ENCODE results near the gene IL1RAP.

Gene IL1RAP

DNA sequence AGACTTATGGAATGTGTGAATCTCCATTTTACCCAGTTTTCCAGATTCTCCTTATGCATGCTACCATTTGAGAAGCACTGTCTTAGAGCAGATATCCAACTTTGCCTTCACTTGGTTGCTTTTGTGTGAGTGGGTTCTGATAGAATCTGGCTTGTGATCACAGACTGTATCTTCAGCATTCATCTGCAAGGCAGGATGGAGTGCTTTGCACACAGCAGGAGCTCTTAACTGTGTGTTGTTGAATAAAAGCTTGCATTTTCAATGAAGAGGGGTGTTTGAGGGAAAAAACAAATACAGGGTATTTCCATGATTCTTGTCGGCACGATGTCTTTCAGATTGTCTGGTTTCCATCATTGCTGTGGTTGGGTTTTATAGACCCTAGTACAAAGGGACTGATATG is 24.4 kb downstream of the IL1RAP start:
- in situ Hi-C loops (cut with MboI; ENCODE audit: low sequenced_read_pairs) = no loop called here

- in situ Hi-C loops (cut with MboI; ENCODE audit: low sequenced_read_pairs) = no loop called here
Observed at GRCh38 chr3:190539526-190539925, 25.6 kb downstream of the IL1RAP start.

- in situ Hi-C loops (cut with MboI; ENCODE audit: low sequenced_read_pairs) = no loop called here
Observed at GRCh38 chr3:190541008-190541407, 27.1 kb downstream of the IL1RAP start.

GRCh38 chr3:190541560-190541959 is 27.7 kb downstream of the IL1RAP start:
- in situ Hi-C loops (cut with MboI; ENCODE audit: low sequenced_read_pairs) = no loop called here

DNA sequence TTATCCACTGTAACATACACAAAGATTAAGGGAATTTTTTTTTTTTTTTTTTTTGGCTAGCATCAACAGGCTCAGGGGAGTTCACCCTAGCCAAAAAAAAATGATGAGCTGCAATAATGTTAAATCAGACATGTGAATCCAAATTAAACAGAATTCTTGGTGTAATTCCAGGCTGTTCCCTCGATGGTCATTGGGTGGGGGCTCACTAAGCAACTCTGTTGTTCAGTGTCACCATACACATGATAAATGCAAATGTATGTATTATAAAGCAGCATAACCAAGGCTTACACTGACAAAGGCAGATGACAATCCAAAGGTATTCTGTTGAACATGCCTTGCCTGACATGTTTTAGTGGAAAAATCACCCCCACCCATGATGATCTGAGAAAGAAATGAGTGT is 29.0 kb downstream of the IL1RAP start:
- in situ Hi-C loops (cut with MboI; ENCODE audit: low sequenced_read_pairs) = no loop called here

DNA sequence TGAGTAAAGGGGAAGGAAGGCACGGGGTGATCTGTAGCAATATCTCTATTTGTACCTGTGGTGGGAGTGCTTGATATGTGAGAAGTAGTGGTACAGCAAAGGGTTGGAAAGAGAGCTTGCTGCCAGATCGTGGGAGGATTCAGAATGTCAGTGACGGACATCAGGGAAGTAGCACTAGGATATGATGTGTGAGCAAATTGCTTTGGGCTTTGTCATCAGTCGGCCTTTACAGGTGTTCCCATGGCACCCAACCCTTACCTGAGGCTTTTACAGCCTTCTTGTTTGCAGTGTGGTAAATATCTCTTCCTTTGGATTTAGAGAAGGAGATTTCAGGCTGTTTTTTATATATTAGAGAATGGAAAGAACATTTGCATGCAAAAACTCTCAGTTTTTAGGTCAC is 29.8 kb downstream of the IL1RAP start:
- in situ Hi-C loops (cut with MboI; ENCODE audit: low sequenced_read_pairs) = no loop called here

DNA sequence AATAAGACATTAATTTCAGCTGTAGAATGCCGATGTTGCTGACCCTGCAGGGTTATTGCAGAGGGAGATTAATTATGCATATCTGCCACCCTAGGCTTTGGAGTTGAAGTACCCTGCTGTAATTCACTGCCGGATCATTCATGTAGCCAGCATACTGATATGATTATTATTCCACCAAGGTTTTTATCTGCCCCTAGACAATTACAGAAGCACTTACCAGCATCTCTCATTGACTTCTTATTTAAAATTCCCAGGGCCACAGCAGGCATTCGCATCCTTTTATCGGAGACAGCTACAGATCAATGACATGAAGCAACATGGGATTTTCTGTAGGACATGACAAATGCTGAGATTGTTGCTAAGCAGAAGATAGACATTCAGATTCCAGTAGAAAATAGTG is 31.3 kb downstream of the IL1RAP start:
- in situ Hi-C loops (cut with MboI; ENCODE audit: low sequenced_read_pairs) = no loop called here

- in situ Hi-C loops (cut with MboI; ENCODE audit: low sequenced_read_pairs) = no loop called here
Observed at GRCh38 chr3:190546881-190547510, 33.1 kb downstream of the IL1RAP start.

DNA sequence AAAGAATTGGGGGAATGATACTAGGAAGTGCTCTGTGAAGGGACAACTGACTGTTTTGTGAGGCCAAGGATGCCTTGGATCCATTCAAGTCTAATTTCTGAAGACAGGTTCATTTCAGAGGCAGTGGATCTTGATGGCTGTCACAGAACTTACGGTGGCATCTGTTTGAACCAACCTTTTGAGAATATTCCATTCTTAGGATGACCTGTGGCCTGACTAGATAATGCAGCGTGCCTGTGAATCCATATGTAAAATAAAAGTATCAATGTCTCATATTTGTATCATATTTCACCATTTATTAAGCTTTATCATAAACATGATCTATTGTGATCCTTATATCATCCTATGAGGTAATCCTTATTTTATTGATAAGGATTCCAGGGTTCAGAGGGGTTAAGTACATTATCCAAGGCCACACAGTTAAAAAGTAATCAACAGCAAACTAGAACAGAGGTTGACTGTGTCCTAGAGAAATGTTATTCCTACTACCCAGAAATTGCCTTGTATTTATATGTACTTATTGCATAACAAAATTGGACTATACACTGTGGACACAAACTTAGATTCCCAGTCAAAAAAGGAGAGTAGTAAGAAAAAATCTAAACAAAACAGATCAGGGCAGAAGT is 34.3 kb downstream of the IL1RAP start:
- in situ Hi-C loops (cut with MboI; ENCODE audit: low sequenced_read_pairs) = no loop called here

GRCh38 chr3:190552021-190552420 is 38.1 kb downstream of the IL1RAP start:
- in situ Hi-C loops (cut with MboI; ENCODE audit: low sequenced_read_pairs) = no loop called here

GRCh38 chr3:190552969-190553759 is 39.3 kb downstream of the IL1RAP start:
- in situ Hi-C loops (cut with MboI; ENCODE audit: low sequenced_read_pairs) = no loop called here

GRCh38 chr3:190554197-190554596 is 40.3 kb downstream of the IL1RAP start:
- in situ Hi-C loops (cut with MboI; ENCODE audit: low sequenced_read_pairs) = no loop called here

- in situ Hi-C loops (cut with MboI; ENCODE audit: low sequenced_read_pairs) = no loop called here
Observed at GRCh38 chr3:190556351-190556750, 42.5 kb downstream of the IL1RAP start.

DNA sequence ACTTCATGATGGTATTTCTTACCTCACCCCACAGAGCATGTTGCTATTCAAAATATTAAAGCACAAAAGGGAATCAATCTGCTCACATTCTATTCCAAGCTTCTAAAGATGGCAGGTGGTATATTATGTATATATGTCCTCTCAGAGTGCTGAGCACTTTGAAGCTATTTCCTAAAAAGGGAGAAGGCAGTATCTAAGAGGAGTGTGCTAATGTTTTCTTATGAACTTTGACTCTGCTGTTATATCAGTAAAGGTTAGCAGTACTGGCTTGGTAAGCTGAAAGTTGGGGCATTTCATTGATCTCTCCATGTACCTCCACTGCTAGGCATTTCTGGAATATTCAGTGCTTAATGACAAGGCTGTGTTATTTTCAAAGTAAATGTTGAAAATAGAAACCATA is 43.4 kb downstream of the IL1RAP start:
- in situ Hi-C loops (cut with MboI; ENCODE audit: low sequenced_read_pairs) = no loop called here

GRCh38 chr3:190558316-190558715 is 44.4 kb downstream of the IL1RAP start:
- in situ Hi-C loops (cut with MboI; ENCODE audit: low sequenced_read_pairs) = no loop called here

DNA sequence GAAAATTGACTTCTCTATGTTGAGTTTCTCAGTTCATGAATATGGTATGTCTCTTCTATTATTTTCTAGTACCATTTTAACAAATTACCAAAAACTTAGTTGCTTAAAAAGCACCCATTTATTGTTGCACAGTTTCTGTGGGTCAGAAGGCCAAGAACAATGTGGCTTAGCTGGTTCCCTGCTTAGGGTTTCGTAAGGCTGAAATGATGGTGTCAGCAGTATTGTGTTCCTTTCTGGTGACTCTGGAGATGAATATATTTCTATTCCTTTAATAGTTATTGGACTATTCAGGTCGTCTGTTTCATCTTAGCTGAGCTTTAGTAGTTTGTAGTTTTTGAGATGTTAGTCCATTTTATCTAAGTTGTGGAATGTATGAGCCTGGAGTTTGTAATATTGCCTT is 44.9 kb downstream of the IL1RAP start:
- in situ Hi-C loops (cut with MboI; ENCODE audit: low sequenced_read_pairs) = no loop called here

- in situ Hi-C loops (cut with MboI; ENCODE audit: low sequenced_read_pairs) = no loop called here
Observed at GRCh38 chr3:190560013-190560895, 46.4 kb downstream of the IL1RAP start.

GRCh38 chr3:190562866-190563510 is 49.1 kb downstream of the IL1RAP start:
- in situ Hi-C loops (cut with MboI; ENCODE audit: low sequenced_read_pairs) = no loop called here

- in situ Hi-C loops (cut with MboI; ENCODE audit: low sequenced_read_pairs) = no loop called here
Observed at GRCh38 chr3:190564175-190564574, 50.3 kb downstream of the IL1RAP start.

DNA sequence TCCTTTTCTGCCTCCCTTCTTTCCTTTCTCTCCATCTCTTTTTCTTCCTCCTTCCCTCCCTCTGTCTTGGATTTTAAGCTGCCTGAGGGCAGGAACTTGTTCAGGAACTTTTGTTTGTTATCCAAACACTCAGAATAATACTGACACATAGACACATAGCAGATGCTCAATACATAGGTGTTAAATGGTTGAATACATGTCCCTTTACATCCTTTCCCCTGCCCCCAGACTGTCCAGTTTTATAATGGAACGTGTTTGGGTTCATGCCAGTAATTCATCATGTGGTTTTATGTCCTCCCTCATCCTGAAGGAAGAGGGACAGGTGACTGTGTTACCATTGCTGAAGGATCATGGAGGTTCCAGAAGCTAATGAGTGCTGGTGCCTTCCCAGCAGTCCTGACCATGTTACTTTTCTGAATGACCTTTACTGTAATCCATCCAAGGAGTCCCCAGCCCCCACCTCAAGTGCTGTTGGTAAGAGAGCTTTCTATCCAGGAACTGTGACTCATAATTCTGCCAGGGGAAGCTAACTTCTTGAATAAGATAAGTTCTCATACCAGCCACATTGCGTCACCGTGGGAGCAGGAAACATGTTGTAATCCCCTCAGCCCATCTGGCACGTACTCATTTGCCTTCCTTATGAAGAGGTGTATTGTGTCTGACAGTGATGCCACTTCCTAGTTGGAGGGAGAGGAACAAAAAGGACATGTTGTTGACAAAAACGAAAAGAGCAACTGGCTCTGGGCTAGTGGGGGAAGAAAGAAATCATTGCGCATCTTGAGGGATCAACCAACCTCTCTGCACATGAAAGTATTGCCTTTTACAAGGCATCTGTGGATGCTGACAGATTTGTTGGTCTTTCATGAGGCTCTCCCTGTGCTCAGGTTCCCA is 52.4 kb downstream of the IL1RAP start:
- in situ Hi-C loops (cut with MboI; ENCODE audit: low sequenced_read_pairs) = no loop called here
